Suprapubic skin (tissue), 4 donors: ENCODE data around the gene ACTR1A. TPM values are rescaled to one million over a fixed set of nuclear protein-coding genes. Genes with fewer than 3 reads are reported as not detected.

ENCODE experiments used
- DNase-seq, 2 donors: peaks; one replicate each; pipeline ENCODE4 v3.0.0-alpha.2; 2019; ENCODE audit warnings: low spot score in 2 of 2
- H3K27ac ChIP-seq: fragments of 200-600 bp; sonication (generic); one replicate; pipeline ENCODE4 v1.5.1; 2019
- H3K27me3 ChIP-seq: fragments of 200-600 bp; sonication (generic); one replicate; pipeline ENCODE4 v1.5.1; 2019
- H3K36me3 ChIP-seq: fragments of 200-600 bp; sonication (generic); one replicate; pipeline ENCODE4 v1.5.1; 2019
- H3K4me1 ChIP-seq: fragments of 200-600 bp; sonication (generic); one replicate; pipeline ENCODE4 v1.5.1; 2019
- H3K4me3 ChIP-seq: fragments of 200-600 bp; sonication (generic); one replicate; pipeline ENCODE4 v1.5.1; 2019; ENCODE audit warnings: mild to moderate bottlenecking
- H3K9me3 ChIP-seq: fragments of 200-600 bp; sonication (generic); one replicate; pipeline ENCODE4 v1.5.1; 2019
- CTCF ChIP-seq, 2 donors: fragments of 200-600 bp in 1 of 2; fragments of 450-650 bp in 1 of 2; sonication (generic) in 1 of 2; IDR thresholded peaks; one replicate each; pipeline ENCODE4 v1.5.1; 2016 to 2019; ENCODE audit warnings: antibody characterized with exemption in 2 of 2, mild to moderate bottlenecking in 1 of 2, moderate library complexity in 1 of 2
- EP300 ChIP-seq: sonication (generic); formaldehyde crosslinking; IDR thresholded peaks from one replicate; pipeline ENCODE4 v1.6.1; 2017; ENCODE audit warnings: antibody characterized with exemption
- POLR2A ChIP-seq, 2 donors: fragments of 450-650 bp; IDR thresholded peaks; one replicate each; pipeline ENCODE4 v1.6.1; 2017; ENCODE audit warnings: antibody characterized with exemption in 2 of 2, mild to moderate bottlenecking in 2 of 2, moderate library complexity in 2 of 2
- POLR2AphosphoS5 ChIP-seq, 3 donors: sonication (generic); formaldehyde crosslinking; IDR thresholded peaks; one replicate each; pipeline ENCODE4 v1.6.1; 2017; ENCODE audit warnings: antibody characterized with exemption in 3 of 3
- WGBS: methylation state at CpG from one replicate; pipeline ENCODE4 v1.1.5; 2018; 5-methylcytosine and 5-hydroxymethylcytosine counted together
- total RNA-seq, 4 donors: library from RNA; depleted of rRNA; stranded (reverse); fragments of >200 nt; gene quantifications; one replicate each; pipeline ENCODE4 v1.1.0, GENCODE V29; 2016

Gene ACTR1A
- total RNA-seq, 4 donors from 2014 or later = 71.5 to 108 (median 105) TPM

- TF ChIP-seq POLR2AphosphoS5 (IDR thresholded peaks at IDR 0.05) (no peak), EP300 (no peak), POLR2A (IDR thresholded peaks at IDR 0.05) (no peak), CTCF (IDR thresholded peaks at IDR 0.05) (no peak)
- no peaks in the 10 kb centered on the region for H3K36me3 ChIP-seq
- 76% methylated on average over 2 of the region's 2 CpGs for WGBS
- no peak for DNase-seq
- no peak overlapping the region for H3K4me3 ChIP-seq
- H3K9me3 ChIP-seq = no peaks in the 10 kb centered on the region
- no peaks in the 10 kb centered on the region for H3K27me3 ChIP-seq
- H3K4me1 ChIP-seq = peaks cover 6% of the 10 kb centered on the region
- H3K27ac ChIP-seq = no peak overlapping the region
Observed at GRCh38 chr10:102444851-102445250, 57.7 kb downstream of the ACTR1A start.

- no peaks in the 10 kb centered on the region for H3K9me3 ChIP-seq
- peaks cover 7% of the 10 kb centered on the region for H3K27me3 ChIP-seq
- peaks cover 17% of the 10 kb centered on the region for H3K4me1 ChIP-seq
- no peaks in the 10 kb centered on the region for H3K36me3 ChIP-seq
- TF ChIP-seq POLR2AphosphoS5 (IDR thresholded peaks at IDR 0.05) (no peak), EP300 (no peak), POLR2A (IDR thresholded peaks at IDR 0.05) (no peak), CTCF (IDR thresholded peaks at IDR 0.05) (no peak)
- H3K27ac ChIP-seq = no peak overlapping the region
- no peak for DNase-seq
- 95% methylated on average over 1 of the region's 1 CpG for WGBS
- no peak overlapping the region for H3K4me3 ChIP-seq
Observed at GRCh38 chr10:102438374-102438773, 64.1 kb downstream of the ACTR1A start.

- no peak for DNase-seq
- no peak overlapping the region for H3K4me3 ChIP-seq
- H3K4me1 ChIP-seq = peaks cover 23% of the 10 kb centered on the region
- TF ChIP-seq POLR2AphosphoS5 (IDR thresholded peaks at IDR 0.05) (no peak), POLR2A (IDR thresholded peaks at IDR 0.05) (no peak), EP300 (no peak), CTCF (IDR thresholded peaks at IDR 0.05) (no peak)
- H3K36me3 ChIP-seq = no peaks in the 10 kb centered on the region
- 97% methylated on average over 3 of the region's 3 CpGs for WGBS
- peaks cover 7% of the 10 kb centered on the region for H3K27me3 ChIP-seq
- H3K27ac ChIP-seq = no peak overlapping the region
- no peaks in the 10 kb centered on the region for H3K9me3 ChIP-seq
Observed at GRCh38 chr10:102437515-102437914, 65.0 kb downstream of the ACTR1A start.

- TF ChIP-seq POLR2A (IDR thresholded peaks at IDR 0.05) (no peak), EP300 (no peak), CTCF (IDR thresholded peaks at IDR 0.05) (no peak), POLR2AphosphoS5 (IDR thresholded peaks at IDR 0.05) (no peak)
Observed at GRCh38 chr10:102436312-102436711, 66.2 kb downstream of the ACTR1A start.

GRCh38 chr10:102435529-102436233 lies 66.8 kb downstream of the ACTR1A start:
- DNase-seq = no peak
- 15% methylated on average over 11 of the region's 14 CpGs for WGBS
- TF ChIP-seq POLR2AphosphoS5 (IDR thresholded peaks at IDR 0.05) = no peak
- TF ChIP-seq POLR2A (IDR thresholded peaks at IDR 0.05) = no peak
- TF ChIP-seq EP300 = no peak
- TF ChIP-seq CTCF (IDR thresholded peaks at IDR 0.05) = no peak
- no peaks in the 10 kb centered on the region for H3K36me3 ChIP-seq
- H3K27me3 ChIP-seq = peaks cover 7% of the 10 kb centered on the region
- H3K4me3 ChIP-seq = peak overlapping the region; percentile 22
- no peak overlapping the region for H3K27ac ChIP-seq
- no peaks in the 10 kb centered on the region for H3K9me3 ChIP-seq
- H3K4me1 ChIP-seq = peaks cover 33% of the 10 kb centered on the region

More at GRCh38 chr10:102436312-102436711, 66.2 kb downstream of the ACTR1A start:
- Histone ChIP-seq H3K4me3 (no peak overlapping the region), H3K27me3 (peaks cover 7% of the 10 kb centered on the region), H3K27ac (no peak overlapping the region), H3K4me1 (peaks cover 31% of the 10 kb centered on the region), H3K9me3 (no peaks in the 10 kb centered on the region), H3K36me3 (no peaks in the 10 kb centered on the region)
- DNase-seq = no peak
- WGBS = 73% methylated on average over 5 of the region's 6 CpGs
